ENCODE results near the gene ELFN1.

The ELFN1 gene

GRCh38 chr7:1719913-1720312 is 49.8 kb downstream of the ELFN1 start:
- peaks cover 8% of the 10 kb centered on the region for H3K4me1 Mint-ChIP-seq (ENCODE audit: low read depth)
- DNase-seq, result no peak
- no peak overlapping the region for H3K27ac Mint-ChIP-seq
- peaks cover 7% of the 10 kb centered on the region for H3K27me3 Mint-ChIP-seq
- no peaks in the 10 kb centered on the region for H3K36me3 Mint-ChIP-seq (ENCODE audit: low read depth)
- H3K9me3 Mint-ChIP-seq, result no peaks in the 10 kb centered on the region
- no peak overlapping the region for H3K4me3 Mint-ChIP-seq

- Mint-ChIP-seq H3K27me3 (peaks cover 7% of the 10 kb centered on the region), H3K4me3 (no peak overlapping the region), H3K36me3 (ENCODE audit: low read depth) (no peaks in the 10 kb centered on the region), H3K27ac (no peak overlapping the region), H3K4me1 (ENCODE audit: low read depth) (peaks cover 8% of the 10 kb centered on the region), H3K9me3 (no peaks in the 10 kb centered on the region)
- DNase-seq, result no peak
Measured at GRCh38 chr7:1720326-1720725, 50.2 kb downstream of the ELFN1 start.

- H3K4me3 Mint-ChIP-seq, result no peak overlapping the region
- H3K27ac Mint-ChIP-seq, result no peak overlapping the region
- peaks cover 8% of the 10 kb centered on the region for H3K4me1 Mint-ChIP-seq (ENCODE audit: low read depth)
- H3K36me3 Mint-ChIP-seq (ENCODE audit: low read depth), result no peaks in the 10 kb centered on the region
- no peak for DNase-seq
- H3K9me3 Mint-ChIP-seq, result no peaks in the 10 kb centered on the region
- peaks cover 11% of the 10 kb centered on the region for H3K27me3 Mint-ChIP-seq
Measured at GRCh38 chr7:1721047-1721690, 51.1 kb downstream of the ELFN1 start.

- no peak overlapping the region for H3K27ac Mint-ChIP-seq
Measured at GRCh38 chr7:1723254-1723653, 53.2 kb downstream of the ELFN1 start.

GRCh38 chr7:1724118-1724910 is 54.2 kb downstream of the ELFN1 start:
- Mint-ChIP-seq H3K27ac (no peak overlapping the region), H3K9me3 (no peaks in the 10 kb centered on the region), H3K4me1 (ENCODE audit: low read depth) (no peaks in the 10 kb centered on the region), H3K27me3 (peaks cover 11% of the 10 kb centered on the region), H3K4me3 (no peak overlapping the region), H3K36me3 (ENCODE audit: low read depth) (no peaks in the 10 kb centered on the region)
- no peak for DNase-seq

More at GRCh38 chr7:1723254-1723653, 53.2 kb downstream of the ELFN1 start:
- Mint-ChIP-seq H3K4me1 (ENCODE audit: low read depth) (no peaks in the 10 kb centered on the region), H3K9me3 (no peaks in the 10 kb centered on the region), H3K36me3 (ENCODE audit: low read depth) (no peaks in the 10 kb centered on the region), H3K4me3 (no peak overlapping the region), H3K27me3 (peaks cover 11% of the 10 kb centered on the region)
- DNase-seq, result no peak

- no peaks in the 10 kb centered on the region for H3K36me3 Mint-ChIP-seq (ENCODE audit: low read depth)
Measured at GRCh38 chr7:1725199-1725690, 55.2 kb downstream of the ELFN1 start.

GRCh38 chr7:1725766-1726630 is 55.9 kb downstream of the ELFN1 start:
- Mint-ChIP-seq H3K4me1 (ENCODE audit: low read depth) (no peaks in the 10 kb centered on the region), H3K9me3 (no peaks in the 10 kb centered on the region), H3K27me3 (peaks cover 11% of the 10 kb centered on the region), H3K27ac (no peak overlapping the region), H3K4me3 (no peak overlapping the region), H3K36me3 (ENCODE audit: low read depth) (no peaks in the 10 kb centered on the region)
- no peak for DNase-seq

More at GRCh38 chr7:1725199-1725690, 55.2 kb downstream of the ELFN1 start:
- Mint-ChIP-seq H3K27me3 (peaks cover 11% of the 10 kb centered on the region), H3K4me3 (no peak overlapping the region), H3K9me3 (no peaks in the 10 kb centered on the region), H3K27ac (no peak overlapping the region), H3K4me1 (ENCODE audit: low read depth) (no peaks in the 10 kb centered on the region)
- no peak for DNase-seq

GRCh38 chr7:1727079-1727478 is 57.0 kb downstream of the ELFN1 start:
- Mint-ChIP-seq H3K9me3 (no peaks in the 10 kb centered on the region), H3K27ac (no peak overlapping the region), H3K36me3 (ENCODE audit: low read depth) (no peaks in the 10 kb centered on the region), H3K4me1 (ENCODE audit: low read depth) (no peaks in the 10 kb centered on the region), H3K4me3 (no peak overlapping the region), H3K27me3 (peaks cover 13% of the 10 kb centered on the region)
- DNase-seq, result no peak

- Mint-ChIP-seq H3K4me3 (no peak overlapping the region), H3K9me3 (no peaks in the 10 kb centered on the region), H3K27me3 (peaks cover 13% of the 10 kb centered on the region), H3K36me3 (ENCODE audit: low read depth) (no peaks in the 10 kb centered on the region), H3K4me1 (ENCODE audit: low read depth) (no peaks in the 10 kb centered on the region), H3K27ac (no peak overlapping the region)
- DNase-seq, result no peak
Measured at GRCh38 chr7:1727812-1728570, 57.9 kb downstream of the ELFN1 start.

- Mint-ChIP-seq H3K4me1 (ENCODE audit: low read depth) (no peaks in the 10 kb centered on the region), H3K36me3 (ENCODE audit: low read depth) (no peaks in the 10 kb centered on the region), H3K27ac (no peak overlapping the region), H3K27me3 (peaks cover 13% of the 10 kb centered on the region), H3K4me3 (no peak overlapping the region), H3K9me3 (no peaks in the 10 kb centered on the region)
- no peak for DNase-seq
Measured at GRCh38 chr7:1729183-1729582, 59.1 kb downstream of the ELFN1 start.

GRCh38 chr7:1729773-1730172 is 59.7 kb downstream of the ELFN1 start:
- Mint-ChIP-seq H3K36me3 (ENCODE audit: low read depth) (no peaks in the 10 kb centered on the region), H3K27me3 (peaks cover 13% of the 10 kb centered on the region), H3K4me3 (no peak overlapping the region), H3K9me3 (no peaks in the 10 kb centered on the region), H3K4me1 (ENCODE audit: low read depth) (no peaks in the 10 kb centered on the region), H3K27ac (no peak overlapping the region)
- no peak for DNase-seq

GRCh38 chr7:1732072-1732471 is 62.0 kb downstream of the ELFN1 start:
- Mint-ChIP-seq H3K27ac (no peak overlapping the region), H3K9me3 (no peaks in the 10 kb centered on the region), H3K36me3 (ENCODE audit: low read depth) (no peaks in the 10 kb centered on the region), H3K4me3 (no peak overlapping the region), H3K27me3 (peaks cover 5% of the 10 kb centered on the region), H3K4me1 (ENCODE audit: low read depth) (no peaks in the 10 kb centered on the region)
- DNase-seq, result no peak

- no peak overlapping the region for H3K27ac Mint-ChIP-seq
- no peaks in the 10 kb centered on the region for H3K36me3 Mint-ChIP-seq (ENCODE audit: low read depth)
Measured at GRCh38 chr7:1732645-1733044, 62.6 kb downstream of the ELFN1 start.

More at GRCh38 chr7:1732645-1733044, 62.6 kb downstream of the ELFN1 start:
- Mint-ChIP-seq H3K4me3 (no peak overlapping the region), H3K4me1 (ENCODE audit: low read depth) (no peaks in the 10 kb centered on the region), H3K27me3 (peaks cover 3% of the 10 kb centered on the region), H3K9me3 (no peaks in the 10 kb centered on the region)
- no peak for DNase-seq

Measured in activated T-cell treated with anti-CD3 and anti-CD28 coated beads, Interleukin-2, amount 50 U/mL, for 24 hours (primary cell).